ENCODE measurements around the gene CLK3. TPM values are rescaled to one million over a fixed set of nuclear protein-coding genes. Genes with fewer than 3 reads are reported as not detected.
"Not testable (repeated sequence)": the region's sequence is repeated elsewhere in the genome, so short reads cannot be mapped to it uniquely, and the experiment has no call there.

The CLK3 gene
- total and polyA plus RNA-seq, 2 donors = 53.2 to 90.8 TPM

GRCh38 chr15:74628949-74629348, 13.3 kb downstream of the CLK3 start:
- H3K27me3 ChIP-seq (ENCODE audit: control insufficient read depth in 2 of 2, insufficient read depth in 1 of 2, low read length in 1 of 2) = no peaks in the 10 kb centered on the region
- no peaks in the 10 kb centered on the region for H3K9me3 ChIP-seq (ENCODE audit: control insufficient read depth in 2 of 2, insufficient read depth in 1 of 2, low read length in 1 of 2)
- H3K27ac ChIP-seq (ENCODE audit: low read depth in 1 of 2, low read length in 1 of 2) = no peak overlapping the region
- H3K4me3 ChIP-seq (ENCODE audit: low read length in 2 of 2) = no peak overlapping the region
- 93% methylated on average over 5 of the region's 5 CpGs for WGBS
- H3K4me1 ChIP-seq (ENCODE audit: control insufficient read depth in 2 of 2, insufficient read depth in 2 of 2, low read length in 2 of 2) = no peaks in the 10 kb centered on the region
- no peak for DNase-seq (ENCODE audit: low read depth in 6 of 9, low spot score in 9 of 9)
- H3K36me3 ChIP-seq (ENCODE audit: control insufficient read depth in 2 of 2, insufficient read depth in 2 of 2, low read length in 1 of 2) = peaks cover 89 to 97% of the 10 kb centered on the region in 2 donors

- not testable (repeated sequence) for H3K4me1 ChIP-seq (ENCODE audit: control insufficient read depth in 2 of 2, insufficient read depth in 2 of 2, low read length in 2 of 2); DNase-seq (ENCODE audit: low read depth in 6 of 9, low spot score in 9 of 9); H3K27me3 ChIP-seq (ENCODE audit: control insufficient read depth in 2 of 2, insufficient read depth in 1 of 2, low read length in 1 of 2); H3K9me3 ChIP-seq (ENCODE audit: control insufficient read depth in 2 of 2, insufficient read depth in 1 of 2, low read length in 1 of 2); H3K27ac ChIP-seq (ENCODE audit: low read depth in 1 of 2, low read length in 1 of 2); H3K4me3 ChIP-seq (ENCODE audit: low read length in 2 of 2)
- H3K36me3 ChIP-seq (ENCODE audit: control insufficient read depth in 2 of 2, insufficient read depth in 2 of 2, low read length in 1 of 2) = peaks cover 86 to 97% of the 10 kb centered on the region in 2 donors
- WGBS = 98% methylated on average over 9 of the region's 10 CpGs
Observed at GRCh38 chr15:74629696-74630095, 14.1 kb downstream of the CLK3 start.

- DNase-seq (ENCODE audit: low read depth in 6 of 9, low spot score in 9 of 9) = no peak
- Histone ChIP-seq H3K27ac (ENCODE audit: low read depth in 1 of 2, low read length in 1 of 2) (no peak overlapping the region), H3K4me3 (ENCODE audit: low read length in 2 of 2) (no peak overlapping the region), H3K27me3 (ENCODE audit: control insufficient read depth in 2 of 2, insufficient read depth in 1 of 2, low read length in 1 of 2) (no peaks in the 10 kb centered on the region), H3K9me3 (ENCODE audit: control insufficient read depth in 2 of 2, insufficient read depth in 1 of 2, low read length in 1 of 2) (no peaks in the 10 kb centered on the region), H3K36me3 (ENCODE audit: control insufficient read depth in 2 of 2, insufficient read depth in 2 of 2, low read length in 1 of 2) (peaks cover 81 to 96% of the 10 kb centered on the region in 2 donors), H3K4me1 (ENCODE audit: control insufficient read depth in 2 of 2, insufficient read depth in 2 of 2, low read length in 2 of 2) (no peaks in the 10 kb centered on the region)
- WGBS = 93% methylated on average over 6 of the region's 6 CpGs
Observed at GRCh38 chr15:74630284-74631086, 14.8 kb downstream of the CLK3 start.

- H3K36me3 ChIP-seq (ENCODE audit: control insufficient read depth in 2 of 2, insufficient read depth in 2 of 2, low read length in 1 of 2) = peaks cover 81 to 96% of the 10 kb centered on the region in 2 donors
- no peak overlapping the region for H3K4me3 ChIP-seq (ENCODE audit: low read length in 2 of 2)
- H3K27ac ChIP-seq (ENCODE audit: low read depth in 1 of 2, low read length in 1 of 2) = no peak overlapping the region
- no peaks in the 10 kb centered on the region for H3K4me1 ChIP-seq (ENCODE audit: control insufficient read depth in 2 of 2, insufficient read depth in 2 of 2, low read length in 2 of 2)
- WGBS = 96% methylated on average over 3 of the region's 3 CpGs
- H3K9me3 ChIP-seq (ENCODE audit: control insufficient read depth in 2 of 2, insufficient read depth in 1 of 2, low read length in 1 of 2) = no peaks in the 10 kb centered on the region
- no peaks in the 10 kb centered on the region for H3K27me3 ChIP-seq (ENCODE audit: control insufficient read depth in 2 of 2, insufficient read depth in 1 of 2, low read length in 1 of 2)
- no peak for DNase-seq (ENCODE audit: low read depth in 6 of 9, low spot score in 9 of 9)
Observed at GRCh38 chr15:74631087-74631385, 15.4 kb downstream of the CLK3 start.

GRCh38 chr15:74631408-74631807, 15.8 kb downstream of the CLK3 start:
- H3K9me3 ChIP-seq (ENCODE audit: control insufficient read depth in 2 of 2, insufficient read depth in 1 of 2, low read length in 1 of 2) = no peaks in the 10 kb centered on the region
- WGBS = 90% methylated on average over 3 of the region's 3 CpGs
- H3K4me1 ChIP-seq (ENCODE audit: control insufficient read depth in 2 of 2, insufficient read depth in 2 of 2, low read length in 2 of 2) = no peaks in the 10 kb centered on the region

GRCh38 chr15:74631935-74632560, 16.4 kb downstream of the CLK3 start:
- no peak overlapping the region for H3K4me3 ChIP-seq (ENCODE audit: low read length in 2 of 2)
- no peak overlapping the region for H3K27ac ChIP-seq (ENCODE audit: low read depth in 1 of 2, low read length in 1 of 2)
- WGBS = 76% methylated on average over 8 of the region's 8 CpGs
- H3K27me3 ChIP-seq (ENCODE audit: control insufficient read depth in 2 of 2, insufficient read depth in 1 of 2, low read length in 1 of 2) = no peaks in the 10 kb centered on the region
- no peaks in the 10 kb centered on the region for H3K9me3 ChIP-seq (ENCODE audit: control insufficient read depth in 2 of 2, insufficient read depth in 1 of 2, low read length in 1 of 2)
- H3K36me3 ChIP-seq (ENCODE audit: control insufficient read depth in 2 of 2, insufficient read depth in 2 of 2, low read length in 1 of 2) = peaks cover 79 to 96% of the 10 kb centered on the region in 2 donors
- no peaks in the 10 kb centered on the region for H3K4me1 ChIP-seq (ENCODE audit: control insufficient read depth in 2 of 2, insufficient read depth in 2 of 2, low read length in 2 of 2)
- DNase-seq (ENCODE audit: low read depth in 6 of 9, low spot score in 9 of 9) = peak in 4 of 9 donors; percentile 46 to 73 (median 56)

More at GRCh38 chr15:74631408-74631807, 15.8 kb downstream of the CLK3 start:
- H3K27me3 ChIP-seq (ENCODE audit: control insufficient read depth in 2 of 2, insufficient read depth in 1 of 2, low read length in 1 of 2) = no peaks in the 10 kb centered on the region
- no peak for DNase-seq (ENCODE audit: low read depth in 6 of 9, low spot score in 9 of 9)
- peaks cover 81 to 96% of the 10 kb centered on the region in 2 donors for H3K36me3 ChIP-seq (ENCODE audit: control insufficient read depth in 2 of 2, insufficient read depth in 2 of 2, low read length in 1 of 2)
- H3K4me3 ChIP-seq (ENCODE audit: low read length in 2 of 2) = no peak overlapping the region
- H3K27ac ChIP-seq (ENCODE audit: low read depth in 1 of 2, low read length in 1 of 2) = no peak overlapping the region

- H3K36me3 ChIP-seq (ENCODE audit: control insufficient read depth in 2 of 2, insufficient read depth in 2 of 2, low read length in 1 of 2) = peaks cover 79 to 96% of the 10 kb centered on the region in 2 donors
- no peak for DNase-seq (ENCODE audit: low read depth in 6 of 9, low spot score in 9 of 9)
- no peak overlapping the region for H3K27ac ChIP-seq (ENCODE audit: low read depth in 1 of 2, low read length in 1 of 2)
- no peak overlapping the region for H3K4me3 ChIP-seq (ENCODE audit: low read length in 2 of 2)
- 99% methylated on average over 9 of the region's 9 CpGs for WGBS
- no peaks in the 10 kb centered on the region for H3K27me3 ChIP-seq (ENCODE audit: control insufficient read depth in 2 of 2, insufficient read depth in 1 of 2, low read length in 1 of 2)
- no peaks in the 10 kb centered on the region for H3K4me1 ChIP-seq (ENCODE audit: control insufficient read depth in 2 of 2, insufficient read depth in 2 of 2, low read length in 2 of 2)
- no peaks in the 10 kb centered on the region for H3K9me3 ChIP-seq (ENCODE audit: control insufficient read depth in 2 of 2, insufficient read depth in 1 of 2, low read length in 1 of 2)
Observed at GRCh38 chr15:74632601-74633000, 17.0 kb downstream of the CLK3 start.

GRCh38 chr15:74633781-74634180, 18.1 kb downstream of the CLK3 start:
- H3K4me3 ChIP-seq (ENCODE audit: low read length in 2 of 2) = no peak overlapping the region
- no peak for DNase-seq (ENCODE audit: low read depth in 6 of 9, low spot score in 9 of 9)
- H3K4me1 ChIP-seq (ENCODE audit: control insufficient read depth in 2 of 2, insufficient read depth in 2 of 2, low read length in 2 of 2) = no peaks in the 10 kb centered on the region
- peaks cover 71 to 91% of the 10 kb centered on the region in 2 donors for H3K36me3 ChIP-seq (ENCODE audit: control insufficient read depth in 2 of 2, insufficient read depth in 2 of 2, low read length in 1 of 2)
- WGBS = 87% methylated on average over 2 of the region's 2 CpGs
- no peaks in the 10 kb centered on the region for H3K27me3 ChIP-seq (ENCODE audit: control insufficient read depth in 2 of 2, insufficient read depth in 1 of 2, low read length in 1 of 2)
- no peaks in the 10 kb centered on the region for H3K9me3 ChIP-seq (ENCODE audit: control insufficient read depth in 2 of 2, insufficient read depth in 1 of 2, low read length in 1 of 2)
- no peak overlapping the region for H3K27ac ChIP-seq (ENCODE audit: low read depth in 1 of 2, low read length in 1 of 2)

GRCh38 chr15:74635228-74635627, 19.6 kb downstream of the CLK3 start:
- DNase-seq (ENCODE audit: low read depth in 6 of 9, low spot score in 9 of 9) = peak in 7 of 9 donors; percentile 58 to 86 (median 71)
- Histone ChIP-seq H3K9me3 (ENCODE audit: control insufficient read depth in 2 of 2, insufficient read depth in 1 of 2, low read length in 1 of 2) (no peaks in the 10 kb centered on the region), H3K36me3 (ENCODE audit: control insufficient read depth in 2 of 2, insufficient read depth in 2 of 2, low read length in 1 of 2) (peaks cover 70 to 91% of the 10 kb centered on the region in 2 donors), H3K4me3 (ENCODE audit: low read length in 2 of 2) (no peak overlapping the region), H3K4me1 (ENCODE audit: control insufficient read depth in 2 of 2, insufficient read depth in 2 of 2, low read length in 2 of 2) (no peaks in the 10 kb centered on the region), H3K27me3 (ENCODE audit: control insufficient read depth in 2 of 2, insufficient read depth in 1 of 2, low read length in 1 of 2) (no peaks in the 10 kb centered on the region), H3K27ac (ENCODE audit: low read depth in 1 of 2, low read length in 1 of 2) (no peak overlapping the region)
- WGBS = 43% methylated on average over 5 of the region's 5 CpGs

Data from thymus (tissue), 11 donors.